Neuronal stem cell (in vitro differentiated cells): ENCODE results near the gene KCTD10.

Source experiments
- DNase-seq: peaks from one replicate; pipeline ENCODE4 v3.0.0-alpha.2; 2013; ENCODE audit warnings: low spot score
- H2AFZ ChIP-seq: one replicate; pipeline ENCODE4 v1.6.1; 2013; ENCODE audit warnings: mild to moderate bottlenecking, low read length, inconsistent platforms
- H2AK5ac ChIP-seq: 2 replicates; pipeline ENCODE4 v1.6.1; 2013; ENCODE audit warnings: low read depth, mild to moderate bottlenecking, inconsistent platforms, low read length, moderate library complexity, mixed read lengths
- H2BK120ac ChIP-seq: 2 replicates; pipeline ENCODE4 v1.6.1; 2013; ENCODE audit warnings: low read depth, mild to moderate bottlenecking, inconsistent platforms, low read length, moderate library complexity, mixed read lengths
- H2BK12ac ChIP-seq: one replicate; pipeline ENCODE4 v1.6.1; 2013; ENCODE audit warnings: low read length, inconsistent platforms
- H2BK15ac ChIP-seq: 2 replicates; pipeline ENCODE4 v1.6.1; 2013; ENCODE audit warnings: mild to moderate bottlenecking, low read length, inconsistent platforms, mixed read lengths
- H2BK5ac ChIP-seq: one replicate; pipeline ENCODE4 v1.6.1; 2013; ENCODE audit warnings: inconsistent platforms, mild to moderate bottlenecking, low read length, moderate library complexity
- H3K14ac ChIP-seq: one replicate; pipeline ENCODE4 v1.6.1; 2013; ENCODE audit warnings: low read length, inconsistent platforms
- H3K18ac ChIP-seq: 2 replicates; pipeline ENCODE4 v1.6.1; 2013; ENCODE audit warnings: low read length, inconsistent platforms
- H3K23ac ChIP-seq: 2 replicates; pipeline ENCODE4 v1.6.1; 2013; ENCODE audit warnings: low read depth, mild to moderate bottlenecking, mixed read lengths, low read length, inconsistent platforms; ENCODE audit not compliant: poor library complexity
- H3K27ac ChIP-seq: replicated peaks from 3 replicates; pipeline ENCODE4 v1.5.1; 2013; ENCODE audit warnings: low read length, inconsistent platforms
- H3K27me3 ChIP-seq, 3 experiments: 2 replicates each; pipeline ENCODE4 v1.6.1; 2013; ENCODE audit warnings: low read length in 3 of 3, mild to moderate bottlenecking in 2 of 3, inconsistent platforms in 1 of 3, low read depth in 1 of 3, mixed read lengths in 1 of 3, moderate library complexity in 1 of 3; ENCODE audit not compliant: control insufficient read depth in 3 of 3, insufficient read depth in 3 of 3
- H3K36me3 ChIP-seq, 2 donors: replicated peaks in 1 of 2; 2 replicates each; pipeline ENCODE4 v1.6.1; 2013; ENCODE audit warnings: low read length in 2 of 2; ENCODE audit not compliant: control insufficient read depth in 2 of 2, insufficient read depth in 2 of 2
- H3K4ac ChIP-seq: 2 replicates; pipeline ENCODE4 v1.6.1; 2013; ENCODE audit warnings: inconsistent platforms, mild to moderate bottlenecking, low read length, moderate library complexity
- H3K4me1 ChIP-seq, 2 donors: 1 replicate in 1 of 2; 2 replicates in 1 of 2; pipeline ENCODE4 v1.6.1; 2013; ENCODE audit warnings: low read length in 2 of 2, low read depth in 1 of 2; ENCODE audit not compliant: control insufficient read depth in 2 of 2, insufficient read depth in 1 of 2
- H3K4me2 ChIP-seq: one replicate; pipeline ENCODE4 v1.6.1; 2013; ENCODE audit warnings: mild to moderate bottlenecking, low read length, inconsistent platforms; ENCODE audit not compliant: insufficient read depth, poor library complexity, severe bottlenecking
- H3K4me3 ChIP-seq, 2 donors: 2 replicates each; pipeline ENCODE4 v1.5.1; 2013; ENCODE audit warnings: low read length in 2 of 2, mild to moderate bottlenecking in 2 of 2, inconsistent platforms in 1 of 2, moderate library complexity in 1 of 2
- H3K79me1 ChIP-seq: one replicate; pipeline ENCODE4 v1.6.1; 2013; ENCODE audit warnings: low read depth, mild to moderate bottlenecking, inconsistent platforms, low read length, moderate library complexity
- H3K9ac ChIP-seq: one replicate; pipeline ENCODE4 v1.6.1; 2013; ENCODE audit warnings: mild to moderate bottlenecking, low read depth, low read length, inconsistent platforms; ENCODE audit not compliant: poor library complexity
- H3K9me3 ChIP-seq, 2 donors: replicated peaks in 1 of 2; 2 replicates each; pipeline versions ENCODE3 to v1.6.1; 2013; ENCODE audit warnings: low read length in 2 of 2, mild to moderate bottlenecking in 2 of 2, inconsistent platforms in 1 of 2, low read depth in 1 of 2, mixed read lengths in 1 of 2, moderate library complexity in 1 of 2; ENCODE audit not compliant: control insufficient read depth in 2 of 2, insufficient read depth in 1 of 2
- H4K8ac ChIP-seq: one replicate; pipeline ENCODE4 v1.6.1; 2013; ENCODE audit warnings: low read depth, mild to moderate bottlenecking, inconsistent platforms, low read length, moderate library complexity
- H4K91ac ChIP-seq: one replicate; pipeline ENCODE4 v1.6.1; 2013; ENCODE audit warnings: low read length, low read depth, mild to moderate bottlenecking, inconsistent platforms; ENCODE audit not compliant: poor library complexity
- WGBS, 2 donors: extraction: QIAGEN DNeasy Blood & Tissue Kit; methylation state at CpG; one replicate each; pipeline ENCODE4 v1.1.7; 2013; ENCODE audit warnings: missing lambda C conversion rate in 2 of 2, mixed read lengths in 1 of 2; ENCODE audit not compliant: insufficient read length in 2 of 2, insufficient replicate concordance in 1 of 2; ENCODE audit errors: extremely low coverage in 2 of 2; 5-methylcytosine and 5-hydroxymethylcytosine counted together

KCTD10 gene

DNA sequence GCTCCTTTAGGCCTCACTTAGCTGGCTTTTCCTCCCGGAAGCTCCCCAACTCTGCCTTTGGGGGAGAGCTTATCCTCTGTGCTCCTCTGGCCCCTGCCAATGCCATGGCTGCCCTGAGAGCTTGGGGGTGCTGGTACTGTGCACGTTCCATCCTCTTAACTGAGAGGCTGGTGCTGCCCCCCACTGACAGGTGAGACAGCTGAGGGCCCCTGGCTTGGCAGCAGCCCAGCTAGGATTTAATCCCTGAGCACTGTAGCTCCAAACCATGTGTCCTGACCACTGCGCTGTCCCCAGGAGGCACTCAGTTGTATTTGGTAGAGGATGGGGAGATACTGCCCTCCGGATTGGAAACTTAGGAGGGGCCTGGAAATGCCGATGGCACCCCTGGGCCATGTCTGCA is 46.4 kb upstream of the KCTD10 start:
- no peak overlapping the region for H3K9ac ChIP-seq
- no peak overlapping the region for H4K91ac ChIP-seq
- no peaks in the 10 kb centered on the region for H3K27me3 ChIP-seq
- H3K4me3 ChIP-seq: no peak overlapping the region
- H2BK12ac ChIP-seq: no peak overlapping the region
- H3K79me1 ChIP-seq: no peaks in the 10 kb centered on the region
- no peak overlapping the region for H3K27ac ChIP-seq
- H3K4ac ChIP-seq: no peak overlapping the region
- H3K9me3 ChIP-seq: no peaks in the 10 kb centered on the region
- H2AK5ac ChIP-seq: peak overlapping the region; percentile 40
- H4K8ac ChIP-seq: no peak overlapping the region
- WGBS, 2 donors: no CpG with 5 or more reads among the region's 5 CpGs
- peak overlapping the region; percentile 58 for H3K18ac ChIP-seq
- no peak for DNase-seq
- no peak overlapping the region for H3K4me2 ChIP-seq
- peaks cover 13 to 52% of the 10 kb centered on the region in 2 donors for H3K4me1 ChIP-seq
- no peak overlapping the region for H2BK120ac ChIP-seq
- H3K23ac ChIP-seq: no peak overlapping the region
- no peak overlapping the region for H2AFZ ChIP-seq
- H2BK15ac ChIP-seq: no peak overlapping the region
- peaks cover 9 to 94% of the 10 kb centered on the region in 2 donors for H3K36me3 ChIP-seq
- peak overlapping the region; percentile 62 for H2BK5ac ChIP-seq
- H3K14ac ChIP-seq: no peak overlapping the region

DNA sequence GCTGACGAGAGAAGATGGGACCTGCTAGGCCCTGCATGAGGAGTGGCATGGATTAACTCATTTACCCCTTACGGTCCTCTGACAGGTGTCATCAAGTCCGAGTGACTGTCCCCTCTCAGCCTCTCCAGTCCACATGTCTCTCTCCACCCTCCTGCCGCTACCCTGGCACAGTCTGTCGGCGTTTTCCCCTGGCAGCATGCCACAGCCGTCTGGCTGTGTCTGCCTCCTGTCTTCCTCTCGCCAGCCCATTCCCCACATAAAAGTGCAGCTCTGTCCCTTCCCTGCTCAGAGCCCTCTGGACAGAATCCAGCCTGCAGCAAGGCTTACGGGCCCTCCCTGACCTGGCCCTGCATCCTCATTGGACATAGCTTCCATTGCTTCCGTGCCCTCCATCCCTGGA is 46.0 kb upstream of the KCTD10 start:
- Histone ChIP-seq H3K4me3 (no peak overlapping the region), H3K79me1 (no peaks in the 10 kb centered on the region), H2BK15ac (no peak overlapping the region), H3K27me3 (no peaks in the 10 kb centered on the region), H3K4me2 (no peak overlapping the region), H2AK5ac (peak overlapping the region; percentile 40), H2BK12ac (no peak overlapping the region), H3K27ac (no peak overlapping the region), H3K36me3 (peaks cover 11 to 94% of the 10 kb centered on the region in 2 donors), H3K23ac (no peak overlapping the region), H4K8ac (no peak overlapping the region), H3K4me1 (peaks cover 13 to 51% of the 10 kb centered on the region in 2 donors), H3K9ac (no peak overlapping the region), H3K9me3 (no peaks in the 10 kb centered on the region), H3K14ac (no peak overlapping the region), H4K91ac (no peak overlapping the region), H2BK5ac (no peak overlapping the region), H2AFZ (no peak overlapping the region), H3K18ac (peak overlapping the region; percentile 58), H2BK120ac (no peak overlapping the region), H3K4ac (no peak overlapping the region)
- WGBS, 2 donors: no CpG with 5 or more reads among the region's 10 CpGs
- DNase-seq: no peak

DNA sequence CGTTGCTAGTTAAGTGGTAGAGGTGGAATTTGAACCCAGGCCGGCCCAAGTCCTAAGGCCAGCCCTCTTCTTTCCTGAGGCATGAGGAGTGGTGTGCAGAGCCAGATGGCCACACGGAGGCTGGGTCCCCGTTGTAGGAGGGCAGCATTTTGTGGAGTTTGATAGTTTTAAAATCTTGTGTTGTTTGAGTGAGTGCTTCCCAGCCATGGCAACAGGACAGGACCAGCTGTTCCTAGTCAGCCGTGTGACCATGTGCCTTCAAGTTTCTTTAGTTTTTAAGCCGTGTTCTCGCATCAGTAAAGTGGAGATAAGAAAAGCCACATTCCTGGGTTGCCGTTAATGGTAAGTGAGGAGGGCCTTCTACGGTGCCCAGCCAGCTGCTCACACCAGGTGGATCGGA is 44.7 kb upstream of the KCTD10 start:
- Histone ChIP-seq H3K18ac (peak overlapping the region; percentile 71), H2BK15ac (no peak overlapping the region), H3K4me3 (no peak overlapping the region), H3K36me3 (peaks cover 19 to 94% of the 10 kb centered on the region in 2 donors), H2AK5ac (peak overlapping the region; percentile 32), H2BK5ac (no peak overlapping the region), H3K4ac (no peak overlapping the region), H3K27me3 (no peaks in the 10 kb centered on the region), H3K27ac (no peak overlapping the region), H4K8ac (no peak overlapping the region), H2BK120ac (peak overlapping the region; percentile 7), H3K4me2 (no peak overlapping the region), H2AFZ (no peak overlapping the region), H3K9me3 (no peaks in the 10 kb centered on the region), H3K9ac (no peak overlapping the region), H3K23ac (no peak overlapping the region), H4K91ac (no peak overlapping the region), H3K14ac (no peak overlapping the region), H3K79me1 (no peaks in the 10 kb centered on the region), H2BK12ac (peak overlapping the region; percentile 33), H3K4me1 (peaks cover 13 to 40% of the 10 kb centered on the region in 2 donors)
- WGBS, 2 donors: no CpG with 5 or more reads among the region's 10 CpGs
- no peak for DNase-seq

DNA sequence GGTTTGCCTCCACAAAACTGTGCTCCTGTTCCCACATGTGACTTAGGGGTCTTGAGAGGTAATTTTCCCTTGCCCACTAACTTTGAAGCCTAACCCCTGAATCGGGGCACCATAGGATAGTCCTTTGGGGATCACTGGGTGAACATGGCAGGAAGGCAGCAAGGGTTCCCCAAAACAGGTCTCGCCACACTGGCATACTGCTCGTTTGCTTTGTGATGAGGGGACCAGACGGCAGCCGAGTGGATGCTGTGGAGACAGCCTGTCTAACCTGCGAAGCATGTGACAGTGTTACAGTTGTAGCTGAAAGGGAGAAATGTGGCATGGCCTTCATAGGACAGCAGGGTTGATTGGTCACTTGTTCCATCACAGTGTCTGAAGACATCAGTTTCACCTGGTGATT is 42.7 kb upstream of the KCTD10 start:
- no CpG with 5 or more reads among the region's 6 CpGs for whole genome bisulfite sequencing, 2 donors
- no peak overlapping the region for H3K4me2 ChIP-seq
- H3K79me1 ChIP-seq: no peaks in the 10 kb centered on the region
- no peak overlapping the region for H3K23ac ChIP-seq
- H3K9me3 ChIP-seq: no peaks in the 10 kb centered on the region
- no peak overlapping the region for H3K9ac ChIP-seq
- no peak for DNase-seq
- no peak overlapping the region for H4K91ac ChIP-seq
- no peak overlapping the region for H3K18ac ChIP-seq
- H2BK12ac ChIP-seq: no peak overlapping the region
- no peak overlapping the region for H2AFZ ChIP-seq
- peaks cover 12 to 29% of the 10 kb centered on the region in 2 donors for H3K4me1 ChIP-seq
- no peak overlapping the region for H3K14ac ChIP-seq
- no peak overlapping the region for H2BK120ac ChIP-seq
- H2BK15ac ChIP-seq: peak overlapping the region; percentile 44
- no peak overlapping the region for H3K4me3 ChIP-seq
- H3K27ac ChIP-seq: no peak overlapping the region
- no peak overlapping the region for H3K4ac ChIP-seq
- peak overlapping the region; percentile 66 for H2AK5ac ChIP-seq
- no peak overlapping the region for H4K8ac ChIP-seq
- no peak overlapping the region for H2BK5ac ChIP-seq
- H3K36me3 ChIP-seq: peaks cover 19 to 88% of the 10 kb centered on the region in 2 donors
- H3K27me3 ChIP-seq: no peaks in the 10 kb centered on the region
